ENCODE results near the gene GUCA2A. TPM values are rescaled to one million over a fixed set of nuclear protein-coding genes. Genes with fewer than 3 reads are reported as not detected.

Gene GUCA2A
- polyA plus RNA-seq, 2 donors, result not detected

DNA sequence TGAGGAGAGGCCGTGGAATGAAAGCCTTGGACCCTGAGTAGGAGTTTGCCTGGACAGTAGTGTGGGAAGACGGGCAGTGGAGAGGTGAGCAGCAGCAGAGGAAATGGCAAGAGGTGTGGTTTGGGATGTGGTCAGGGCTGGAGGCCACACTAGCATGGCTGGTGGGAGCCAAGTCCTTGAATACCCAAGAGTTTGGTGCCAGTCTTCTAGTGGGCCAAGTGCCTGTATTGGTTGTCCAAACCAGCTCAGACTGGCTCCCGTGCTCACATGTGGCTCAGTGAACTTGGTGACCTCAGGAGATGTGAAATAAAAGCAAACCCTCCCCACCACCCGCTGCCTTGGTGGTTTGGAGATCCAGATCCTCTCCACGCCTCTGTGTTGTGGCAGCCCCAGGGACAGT, 2.4 kb downstream of the GUCA2A start:
- H3K4me1 ChIP-seq (ENCODE audit: control insufficient read depth in 2 of 2, insufficient read depth in 2 of 2, low read length in 1 of 2), result peaks cover 0 to 13% of the 10 kb centered on the region in 2 donors
- no peak overlapping the region for H3K4me3 ChIP-seq (ENCODE audit: low read depth in 1 of 2, low read length in 2 of 2)
- no peak overlapping the region for H3K27ac ChIP-seq (ENCODE audit: low read depth in 2 of 2, low read length in 1 of 2)
- H3K27me3 ChIP-seq (ENCODE audit: control insufficient read depth in 1 of 2, insufficient read depth in 2 of 2, low read length in 2 of 2), result no peaks in the 10 kb centered on the region
- H3K9me3 ChIP-seq (ENCODE audit: control insufficient read depth in 2 of 2, insufficient read depth in 1 of 2, low read depth in 1 of 2, low read length in 1 of 2), result peaks cover 0 to 3% of the 10 kb centered on the region in 2 donors
- 83% methylated on average over 5 of the region's 5 CpGs for WGBS, 2 donors
- no peaks in the 10 kb centered on the region for H3K36me3 ChIP-seq (ENCODE audit: control insufficient read depth in 2 of 2, insufficient read depth in 2 of 2, low read length in 1 of 2)

DNA sequence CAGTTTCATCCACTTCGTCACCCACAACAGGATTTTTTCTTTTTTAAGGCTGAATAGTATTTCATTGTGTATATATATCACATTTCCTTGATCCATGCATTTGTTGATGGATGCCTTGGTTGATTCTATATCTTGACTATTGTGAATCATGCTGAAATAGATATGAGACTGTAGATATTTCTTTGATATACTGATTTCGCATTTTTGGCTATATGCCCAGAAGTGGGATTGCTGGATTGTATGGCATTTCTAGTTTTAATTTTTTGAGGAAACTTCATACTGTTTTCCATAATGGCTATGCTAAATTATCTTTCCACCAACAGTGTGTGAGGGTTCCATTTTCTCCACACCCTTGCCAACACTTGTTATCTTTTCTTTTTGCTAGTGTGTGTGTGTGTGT, 6.4 kb downstream of the GUCA2A start:
- H3K36me3 ChIP-seq (ENCODE audit: control insufficient read depth in 2 of 2, insufficient read depth in 2 of 2, low read length in 1 of 2), result no peaks in the 10 kb centered on the region
- no peaks in the 10 kb centered on the region for H3K4me1 ChIP-seq (ENCODE audit: control insufficient read depth in 2 of 2, insufficient read depth in 2 of 2, low read length in 1 of 2)
- H3K27me3 ChIP-seq (ENCODE audit: control insufficient read depth in 1 of 2, insufficient read depth in 2 of 2, low read length in 2 of 2), result no peaks in the 10 kb centered on the region
- H3K9me3 ChIP-seq (ENCODE audit: control insufficient read depth in 2 of 2, insufficient read depth in 1 of 2, low read depth in 1 of 2, low read length in 1 of 2), result peaks cover 0 to 3% of the 10 kb centered on the region in 2 donors
- H3K4me3 ChIP-seq (ENCODE audit: low read depth in 1 of 2, low read length in 2 of 2), result no peak overlapping the region
- 66 to 70% methylated on average over 2 of the region's 2 CpGs for WGBS, 2 donors
- H3K27ac ChIP-seq (ENCODE audit: low read depth in 2 of 2, low read length in 1 of 2), result no peak overlapping the region

DNA sequence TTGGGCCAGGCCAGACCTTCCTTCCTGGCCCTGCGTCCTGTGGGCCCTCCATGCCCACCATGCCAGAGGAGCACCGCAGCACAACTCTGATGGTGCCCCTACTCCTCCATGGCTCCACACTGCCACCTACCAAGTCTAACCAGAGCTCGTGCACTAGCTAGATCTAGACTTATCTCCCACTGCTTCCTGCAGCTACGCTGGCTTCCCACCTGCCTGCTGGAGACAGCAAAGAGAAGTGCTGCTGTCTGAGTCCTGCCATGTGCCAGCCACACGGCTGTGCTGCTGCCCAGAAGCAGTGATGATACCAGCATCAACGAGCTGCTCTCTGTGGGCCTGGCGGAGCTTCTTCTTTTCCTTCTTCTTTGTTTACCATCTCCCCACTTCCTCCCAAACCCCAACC, 6.9 kb downstream of the GUCA2A start:
- peaks cover 0 to under 1% of the 10 kb centered on the region in 2 donors for H3K4me1 ChIP-seq (ENCODE audit: control insufficient read depth in 2 of 2, insufficient read depth in 2 of 2, low read length in 1 of 2)
- no peaks in the 10 kb centered on the region for H3K27me3 ChIP-seq (ENCODE audit: control insufficient read depth in 1 of 2, insufficient read depth in 2 of 2, low read length in 2 of 2)
- 69 to 70% methylated on average over 7 of the region's 7 CpGs for WGBS, 2 donors
- no peaks in the 10 kb centered on the region for H3K36me3 ChIP-seq (ENCODE audit: control insufficient read depth in 2 of 2, insufficient read depth in 2 of 2, low read length in 1 of 2)
- H3K9me3 ChIP-seq (ENCODE audit: control insufficient read depth in 2 of 2, insufficient read depth in 1 of 2, low read depth in 1 of 2, low read length in 1 of 2), result peaks cover 0 to 3% of the 10 kb centered on the region in 2 donors
- no peak overlapping the region for H3K4me3 ChIP-seq (ENCODE audit: low read depth in 1 of 2, low read length in 2 of 2)
- H3K27ac ChIP-seq (ENCODE audit: low read depth in 2 of 2, low read length in 1 of 2), result no peak overlapping the region

DNA sequence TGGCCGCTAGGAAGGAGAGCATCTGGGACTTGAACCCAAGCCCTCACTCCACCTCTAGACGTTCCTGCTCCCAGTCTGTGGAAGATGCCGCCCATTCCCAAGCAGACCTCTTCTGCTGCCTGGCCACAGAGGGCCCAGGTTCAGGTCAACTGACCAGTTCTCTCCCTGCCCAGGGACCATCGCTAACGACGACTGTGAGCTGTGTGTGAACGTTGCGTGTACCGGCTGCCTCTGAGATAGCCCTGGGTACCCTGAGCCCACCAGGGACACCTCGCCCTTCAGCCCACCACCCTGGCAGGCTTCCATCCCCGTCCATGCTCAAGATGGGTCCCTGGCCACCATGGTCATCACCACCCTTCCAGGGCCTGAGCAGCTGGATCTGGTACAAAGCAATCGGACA, 9.2 kb downstream of the GUCA2A start:
- no peaks in the 10 kb centered on the region for H3K9me3 ChIP-seq (ENCODE audit: control insufficient read depth in 2 of 2, insufficient read depth in 1 of 2, low read depth in 1 of 2, low read length in 1 of 2)
- no peaks in the 10 kb centered on the region for H3K36me3 ChIP-seq (ENCODE audit: control insufficient read depth in 2 of 2, insufficient read depth in 2 of 2, low read length in 1 of 2)
- H3K27ac ChIP-seq (ENCODE audit: low read depth in 2 of 2, low read length in 1 of 2), result no peak overlapping the region
- peaks cover 0 to 8% of the 10 kb centered on the region in 2 donors for H3K4me1 ChIP-seq (ENCODE audit: control insufficient read depth in 2 of 2, insufficient read depth in 2 of 2, low read length in 1 of 2)
- WGBS, 2 donors, result 85 to 86% methylated on average over 12 of the region's 12 CpGs
- no peaks in the 10 kb centered on the region for H3K27me3 ChIP-seq (ENCODE audit: control insufficient read depth in 1 of 2, insufficient read depth in 2 of 2, low read length in 2 of 2)
- no peak overlapping the region for H3K4me3 ChIP-seq (ENCODE audit: low read depth in 1 of 2, low read length in 2 of 2)

DNA sequence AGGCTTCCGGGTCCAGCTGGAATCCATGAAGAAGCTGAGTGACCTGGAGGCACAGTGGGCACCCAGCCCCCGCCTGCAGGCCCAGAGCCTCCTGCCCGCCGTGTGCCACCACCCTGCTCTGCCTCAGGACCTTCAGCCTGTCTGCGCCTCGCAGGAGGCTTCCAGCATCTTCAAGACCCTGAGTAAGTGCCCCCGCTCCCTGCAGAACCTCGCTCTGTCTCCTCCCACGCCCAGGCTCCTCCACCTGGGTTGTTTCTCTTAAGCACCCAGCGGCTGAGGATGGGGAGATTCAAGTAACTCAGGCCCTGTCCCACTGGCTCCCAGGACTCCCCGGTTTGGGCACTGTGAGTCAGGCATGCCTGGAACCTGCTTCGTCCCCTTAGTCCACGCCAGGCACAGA, 9.9 kb downstream of the GUCA2A start:
- no peaks in the 10 kb centered on the region for H3K27me3 ChIP-seq (ENCODE audit: control insufficient read depth in 1 of 2, insufficient read depth in 2 of 2, low read length in 2 of 2)
- no peaks in the 10 kb centered on the region for H3K9me3 ChIP-seq (ENCODE audit: control insufficient read depth in 2 of 2, insufficient read depth in 1 of 2, low read depth in 1 of 2, low read length in 1 of 2)
- no peak overlapping the region for H3K27ac ChIP-seq (ENCODE audit: low read depth in 2 of 2, low read length in 1 of 2)
- H3K4me3 ChIP-seq (ENCODE audit: low read depth in 1 of 2, low read length in 2 of 2), result no peak overlapping the region
- H3K36me3 ChIP-seq (ENCODE audit: control insufficient read depth in 2 of 2, insufficient read depth in 2 of 2, low read length in 1 of 2), result no peaks in the 10 kb centered on the region
- 88 to 92% methylated on average over 12 to 13 of the region's 13 CpGs for WGBS, 2 donors
- peaks cover 0 to 8% of the 10 kb centered on the region in 2 donors for H3K4me1 ChIP-seq (ENCODE audit: control insufficient read depth in 2 of 2, insufficient read depth in 2 of 2, low read length in 1 of 2)

DNA sequence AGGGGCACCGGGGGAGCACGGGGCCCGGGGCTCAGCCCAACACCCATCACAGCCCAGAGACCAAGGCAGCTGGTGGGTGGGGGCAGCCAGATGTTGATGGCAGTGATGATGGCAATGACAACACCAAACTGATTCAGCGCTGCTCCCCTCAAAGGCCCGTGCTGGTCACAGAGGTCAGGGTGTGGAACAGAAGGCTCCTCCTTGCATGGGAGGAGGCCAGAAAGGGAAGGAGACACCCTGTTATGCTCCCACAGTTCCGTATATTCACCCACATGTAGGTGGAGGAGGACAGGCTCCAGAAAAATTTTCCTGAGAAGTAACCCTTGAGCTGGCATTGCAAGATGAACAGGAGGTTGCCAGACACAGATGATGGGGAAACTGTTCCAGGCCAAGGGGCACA, 10.9 kb downstream of the GUCA2A start:
- Histone ChIP-seq H3K4me3 (ENCODE audit: low read depth in 1 of 2, low read length in 2 of 2) (no peak overlapping the region), H3K36me3 (ENCODE audit: control insufficient read depth in 2 of 2, insufficient read depth in 2 of 2, low read length in 1 of 2) (no peaks in the 10 kb centered on the region), H3K27ac (ENCODE audit: low read depth in 2 of 2, low read length in 1 of 2) (no peak overlapping the region), H3K27me3 (ENCODE audit: control insufficient read depth in 1 of 2, insufficient read depth in 2 of 2, low read length in 2 of 2) (no peaks in the 10 kb centered on the region), H3K9me3 (ENCODE audit: control insufficient read depth in 2 of 2, insufficient read depth in 1 of 2, low read depth in 1 of 2, low read length in 1 of 2) (no peaks in the 10 kb centered on the region), H3K4me1 (ENCODE audit: control insufficient read depth in 2 of 2, insufficient read depth in 2 of 2, low read length in 1 of 2) (peaks cover 0 to 8% of the 10 kb centered on the region in 2 donors)
- 75 to 77% methylated on average over 6 of the region's 6 CpGs for WGBS, 2 donors

DNA sequence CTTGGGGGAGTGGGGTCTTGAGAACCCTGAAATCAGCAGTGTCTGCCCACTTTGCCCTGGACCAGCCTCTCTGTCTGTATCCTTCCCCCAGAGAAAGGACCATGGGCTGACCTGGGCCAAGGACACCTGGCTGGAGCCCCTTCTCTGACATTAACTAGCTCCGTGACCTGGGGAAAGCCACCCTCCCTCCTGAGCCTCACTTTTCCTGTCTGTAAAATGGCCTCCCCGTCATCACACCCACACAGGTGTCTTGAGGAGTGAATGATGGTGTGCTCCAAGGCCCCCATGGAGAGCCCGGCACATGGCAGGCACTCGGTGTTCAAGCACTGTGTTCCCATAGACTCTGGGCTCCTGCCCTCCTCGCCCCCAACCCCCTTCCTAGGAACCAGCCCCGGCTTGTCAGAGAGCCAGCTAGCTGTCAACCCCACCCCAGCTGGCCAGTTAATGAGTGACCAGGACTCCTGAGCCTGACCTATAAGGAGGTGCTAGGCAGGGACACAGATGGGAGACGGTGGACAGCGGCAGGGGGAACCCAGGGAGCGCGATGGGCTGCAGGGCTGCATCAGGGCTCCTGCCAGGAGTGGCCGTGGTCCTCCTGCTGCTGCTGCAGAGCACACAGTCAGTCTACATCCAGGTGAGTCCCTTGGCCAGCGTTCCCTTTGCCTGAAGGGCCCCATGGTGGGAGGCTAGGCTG, 11.5 kb downstream of the GUCA2A start, which contains the start of gene GUCA2B:
TSS of gene GUCA2B (plus strand) at position 504 of the 694 bp plus-strand sequence. CDS start at position 545, 41 bp downstream.
- no peaks in the 10 kb centered on the region for H3K27me3 ChIP-seq (ENCODE audit: control insufficient read depth in 1 of 2, insufficient read depth in 2 of 2, low read length in 2 of 2)
- 78 to 90% methylated on average over 12 of the region's 12 CpGs for WGBS, 2 donors
- H3K9me3 ChIP-seq (ENCODE audit: control insufficient read depth in 2 of 2, insufficient read depth in 1 of 2, low read depth in 1 of 2, low read length in 1 of 2), result no peaks in the 10 kb centered on the region
- no peak within 1 kb of the TSS for H3K4me3 ChIP-seq (ENCODE audit: low read depth in 1 of 2, low read length in 2 of 2)
- H3K36me3 ChIP-seq (ENCODE audit: control insufficient read depth in 2 of 2, insufficient read depth in 2 of 2, low read length in 1 of 2), result no peaks in the 10 kb centered on the region
- H3K27ac ChIP-seq (ENCODE audit: low read depth in 2 of 2, low read length in 1 of 2), result no peak within 1 kb of the TSS
- H3K4me1 ChIP-seq (ENCODE audit: control insufficient read depth in 2 of 2, insufficient read depth in 2 of 2, low read length in 1 of 2), result peaks cover 0 to 8% of the 10 kb centered on the region in 2 donors

DNA sequence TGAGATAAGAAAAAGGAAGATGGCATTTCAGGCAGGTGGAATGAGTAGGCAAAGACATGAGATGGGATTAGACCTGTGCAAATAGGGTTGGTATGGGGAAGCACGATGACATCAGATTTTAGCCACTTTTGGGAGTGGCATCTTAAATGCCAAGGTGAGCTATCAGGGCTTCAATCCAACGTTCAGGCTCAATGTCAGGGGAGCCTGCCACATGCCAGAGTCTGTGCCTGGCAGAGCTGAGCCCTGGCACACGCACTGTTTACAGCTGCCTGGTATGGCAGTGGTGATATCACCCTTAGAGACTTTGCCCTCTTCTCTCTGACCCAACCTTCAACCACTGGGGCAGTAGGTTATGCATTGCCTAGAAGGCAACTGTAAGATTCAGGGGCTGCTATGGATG, 12.4 kb downstream of the GUCA2A start:
- Histone ChIP-seq H3K27me3 (ENCODE audit: control insufficient read depth in 1 of 2, insufficient read depth in 2 of 2, low read length in 2 of 2) (no peaks in the 10 kb centered on the region), H3K4me1 (ENCODE audit: control insufficient read depth in 2 of 2, insufficient read depth in 2 of 2, low read length in 1 of 2) (peaks cover 0 to 8% of the 10 kb centered on the region in 2 donors)
- 27 to 44% methylated on average over 3 of the region's 3 CpGs for WGBS, 2 donors

DNA sequence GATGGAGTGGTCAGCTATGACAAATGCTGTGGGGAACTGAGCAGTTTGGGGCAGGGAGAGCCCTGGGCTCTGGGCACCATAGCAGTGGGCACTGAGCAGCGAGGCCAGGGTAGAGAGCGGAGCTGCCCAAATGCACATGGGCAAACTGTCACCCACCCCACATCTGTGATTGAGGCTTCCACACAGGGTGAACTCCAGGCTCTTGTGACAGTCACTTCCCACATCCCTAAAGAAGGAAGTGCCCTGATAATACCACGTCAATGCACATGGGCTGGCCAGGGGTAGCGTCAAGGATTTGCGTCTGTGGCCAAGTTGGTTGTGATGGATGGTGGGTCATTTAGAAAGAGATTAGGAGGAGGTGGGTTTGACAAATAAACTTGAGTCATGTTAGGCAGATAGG, 13.9 kb downstream of the GUCA2A start:
- H3K27me3 ChIP-seq (ENCODE audit: control insufficient read depth in 1 of 2, insufficient read depth in 2 of 2, low read length in 2 of 2), result no peaks in the 10 kb centered on the region

More for the DNA sequence above, 12.4 kb downstream of the GUCA2A start:
- Histone ChIP-seq H3K9me3 (ENCODE audit: control insufficient read depth in 2 of 2, insufficient read depth in 1 of 2, low read depth in 1 of 2, low read length in 1 of 2) (no peaks in the 10 kb centered on the region), H3K4me3 (ENCODE audit: low read depth in 1 of 2, low read length in 2 of 2) (no peak overlapping the region), H3K27ac (ENCODE audit: low read depth in 2 of 2, low read length in 1 of 2) (no peak overlapping the region), H3K36me3 (ENCODE audit: control insufficient read depth in 2 of 2, insufficient read depth in 2 of 2, low read length in 1 of 2) (no peaks in the 10 kb centered on the region)

DNA sequence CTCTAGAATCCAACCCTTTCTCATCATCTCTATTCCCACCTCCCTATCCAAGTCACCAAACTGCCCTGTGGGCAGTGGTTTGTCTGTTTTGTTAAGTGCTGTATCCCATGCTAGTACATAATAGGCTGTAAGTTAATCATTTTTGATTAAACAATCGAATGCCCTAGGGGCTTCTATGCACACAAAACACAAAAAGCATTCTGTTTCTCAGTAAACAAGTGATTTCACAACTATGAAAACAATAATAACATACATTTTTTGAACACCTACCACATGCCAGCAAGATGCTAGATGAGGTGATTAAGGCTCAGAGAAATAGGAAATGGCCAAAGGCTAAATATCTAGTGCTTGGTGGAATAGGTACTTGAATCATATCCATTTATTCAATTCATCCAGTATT, 16.4 kb downstream of the GUCA2A start:
- no peak overlapping the region for H3K4me3 ChIP-seq (ENCODE audit: low read depth in 1 of 2, low read length in 2 of 2)
- no peaks in the 10 kb centered on the region for H3K27me3 ChIP-seq (ENCODE audit: control insufficient read depth in 1 of 2, insufficient read depth in 2 of 2, low read length in 2 of 2)
- no peaks in the 10 kb centered on the region for H3K36me3 ChIP-seq (ENCODE audit: control insufficient read depth in 2 of 2, insufficient read depth in 2 of 2, low read length in 1 of 2)
- H3K4me1 ChIP-seq (ENCODE audit: control insufficient read depth in 2 of 2, insufficient read depth in 2 of 2, low read length in 1 of 2), result peaks cover 2 to 11% of the 10 kb centered on the region in 2 donors
- no peak overlapping the region for H3K27ac ChIP-seq (ENCODE audit: low read depth in 2 of 2, low read length in 1 of 2)
- 80 to 86% methylated on average over 1 of the region's 1 CpG for WGBS, 2 donors
- H3K9me3 ChIP-seq (ENCODE audit: control insufficient read depth in 2 of 2, insufficient read depth in 1 of 2, low read depth in 1 of 2, low read length in 1 of 2), result no peaks in the 10 kb centered on the region

More for the DNA sequence above, 13.9 kb downstream of the GUCA2A start:
- Histone ChIP-seq H3K4me3 (ENCODE audit: low read depth in 1 of 2, low read length in 2 of 2) (no peak overlapping the region), H3K4me1 (ENCODE audit: control insufficient read depth in 2 of 2, insufficient read depth in 2 of 2, low read length in 1 of 2) (peaks cover 2 to 11% of the 10 kb centered on the region in 2 donors), H3K27ac (ENCODE audit: low read depth in 2 of 2, low read length in 1 of 2) (no peak overlapping the region), H3K36me3 (ENCODE audit: control insufficient read depth in 2 of 2, insufficient read depth in 2 of 2, low read length in 1 of 2) (no peaks in the 10 kb centered on the region), H3K9me3 (ENCODE audit: control insufficient read depth in 2 of 2, insufficient read depth in 1 of 2, low read depth in 1 of 2, low read length in 1 of 2) (no peaks in the 10 kb centered on the region)
- 84 to 88% methylated on average over 5 of the region's 5 CpGs for WGBS, 2 donors

Data from esophagus (tissue), 2 donors.